Measurements from ENCODE around the gene RNF222.
"Not testable (repeated sequence)": the region's sequence is repeated elsewhere in the genome, so short reads cannot be mapped to it uniquely, and the experiment has no call there.

The RNF222 gene

DNA sequence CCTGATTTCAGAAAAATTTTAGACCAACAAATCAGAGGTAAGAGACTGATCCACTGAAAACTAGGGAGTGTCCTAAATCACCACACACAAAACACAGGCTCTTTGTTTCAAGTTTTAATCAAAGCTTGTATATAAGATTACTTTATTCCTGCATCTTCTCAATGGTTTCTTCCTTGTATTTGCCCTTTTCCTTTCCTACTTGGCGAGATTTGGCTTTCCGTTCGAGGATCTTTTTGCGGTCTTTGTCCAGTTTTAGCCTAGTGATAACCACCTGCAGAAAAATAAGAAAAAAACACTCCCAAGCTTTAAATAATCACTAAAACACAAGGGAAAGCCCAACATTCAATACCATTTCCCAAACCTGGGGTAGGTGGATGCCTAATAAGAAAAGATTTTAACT is 20.2 kb downstream of the RNF222 start:
- no peak for DNase-seq

DNA sequence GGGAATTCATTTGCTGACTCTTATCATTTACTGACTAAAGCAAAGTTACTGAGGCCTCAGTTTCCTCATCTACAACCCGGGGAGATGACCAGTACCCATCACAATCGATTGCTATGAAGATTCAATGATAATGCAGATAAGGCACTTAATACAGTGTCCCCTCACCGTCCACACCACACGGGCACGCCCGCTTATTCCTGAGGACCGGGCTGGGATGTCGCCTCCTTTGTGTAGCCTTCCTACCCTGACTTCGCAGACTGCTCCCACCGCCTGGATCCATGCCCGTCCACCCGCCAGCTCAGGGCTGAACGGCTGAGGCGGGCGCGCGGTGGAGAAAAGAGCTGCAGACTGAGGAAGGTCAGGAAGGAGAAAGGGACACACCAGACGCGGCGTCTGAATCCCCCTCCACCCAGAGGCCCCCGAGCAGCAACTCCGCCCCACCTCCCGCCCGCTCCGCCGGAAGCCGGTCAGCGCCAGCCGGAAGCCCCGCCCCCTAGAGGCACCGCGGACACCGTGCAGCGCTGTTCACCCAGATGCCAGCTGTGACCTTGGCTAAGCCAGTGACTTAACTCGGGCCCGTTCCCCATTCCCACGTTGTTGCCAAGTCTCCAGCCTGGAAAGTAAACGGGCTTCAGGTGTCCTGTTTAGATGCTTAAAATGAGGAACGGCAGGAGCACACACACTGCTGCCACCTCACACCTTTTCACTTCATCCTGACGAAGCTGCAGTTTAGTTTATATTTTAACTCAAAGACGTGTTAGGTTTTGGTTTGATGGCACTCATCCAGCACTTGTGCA is 21.2 kb downstream of the RNF222 start, which contains the start of gene KRABD2:
TSS of gene KRABD2 (minus strand) at position 434 of the 797 bp plus-strand sequence.
- DNase-seq = peak; percentile 92

DNA sequence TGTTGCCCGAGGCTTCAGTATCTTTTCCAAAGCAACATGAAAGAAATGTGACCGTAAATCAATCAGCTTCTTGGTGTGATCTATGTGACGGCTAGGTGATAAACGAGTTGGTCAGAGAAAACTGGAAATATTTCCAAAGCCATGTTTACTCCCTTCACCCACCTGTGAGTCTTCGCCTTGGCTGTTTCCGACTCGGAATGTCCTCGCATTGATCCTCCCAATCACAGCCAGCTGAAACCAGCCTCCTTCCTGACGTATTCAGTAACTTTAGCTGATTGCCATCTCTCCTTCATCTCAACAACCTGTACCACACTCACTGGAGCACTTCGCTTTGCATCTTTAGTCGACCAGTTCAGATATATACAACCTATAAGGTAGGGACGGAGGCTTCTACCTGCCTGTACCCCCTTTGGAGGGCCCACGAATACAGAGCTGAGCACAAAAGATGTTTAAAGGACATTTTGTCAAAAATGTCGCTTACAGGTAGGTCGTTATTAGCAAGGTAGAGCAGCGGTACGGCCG is 21.8 kb downstream of the RNF222 start:
- no peak for DNase-seq

DNA sequence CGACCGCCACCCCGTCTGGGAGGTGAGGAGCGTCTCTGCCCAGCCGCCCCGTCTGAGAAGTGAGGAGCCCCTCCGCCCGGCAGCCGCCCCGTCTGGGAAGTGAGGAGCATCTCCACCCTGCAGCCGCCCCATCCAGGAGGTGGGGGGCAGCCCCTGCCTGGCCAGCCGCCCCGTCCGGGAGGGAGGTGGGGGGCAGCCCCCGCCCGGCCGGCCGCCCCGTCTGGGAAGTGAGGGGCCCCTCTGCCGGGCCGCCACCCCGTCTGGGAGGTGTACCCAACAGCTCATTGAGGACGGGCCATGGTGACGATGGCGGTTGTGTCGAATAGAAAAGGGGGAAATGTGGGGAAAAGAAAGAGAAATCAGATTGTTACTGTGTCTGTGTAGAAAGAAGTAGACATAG is 23.8 kb downstream of the RNF222 start:
- not testable (repeated sequence) for DNase-seq

DNA sequence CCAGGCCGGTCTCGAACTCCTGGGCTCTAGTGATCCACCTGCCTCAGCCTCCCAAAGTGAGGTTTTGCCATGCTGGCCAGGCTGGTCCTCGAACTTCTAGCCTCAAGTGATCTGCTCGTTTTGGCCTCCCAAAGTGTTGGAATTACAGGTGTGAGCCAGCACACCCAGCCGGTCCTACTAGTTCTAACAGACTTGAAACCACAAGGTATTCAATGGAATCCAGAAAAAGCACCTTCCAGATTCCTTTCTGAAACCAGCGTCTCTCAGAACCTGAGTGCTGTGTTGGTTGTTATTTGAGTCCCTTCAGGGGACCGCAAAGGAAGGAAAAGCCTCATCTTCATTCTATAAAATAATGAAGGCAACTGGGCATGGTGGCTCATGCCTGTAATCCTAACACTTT is 25.2 kb downstream of the RNF222 start:
- DNase-seq = no peak

DNA sequence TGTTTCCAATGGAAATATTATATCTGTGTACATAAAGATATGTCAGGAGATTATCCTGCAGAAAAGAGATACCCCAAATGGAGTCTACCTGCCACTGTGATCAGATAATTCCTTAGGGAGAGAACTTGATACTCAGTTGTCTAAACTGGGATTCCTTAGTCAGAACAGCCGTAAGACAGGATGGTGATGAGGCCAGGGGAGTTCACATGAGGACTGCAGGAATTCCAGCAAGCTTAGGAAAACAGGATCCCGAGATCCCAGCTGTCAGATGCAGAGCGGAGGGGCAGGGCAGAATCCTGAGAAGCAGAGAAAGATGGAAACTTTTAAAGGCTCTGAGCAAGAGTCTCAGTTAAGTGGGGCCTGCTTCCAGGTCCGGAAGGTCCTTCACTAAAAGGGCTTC is 25.8 kb downstream of the RNF222 start:
- DNase-seq = no peak

DNA sequence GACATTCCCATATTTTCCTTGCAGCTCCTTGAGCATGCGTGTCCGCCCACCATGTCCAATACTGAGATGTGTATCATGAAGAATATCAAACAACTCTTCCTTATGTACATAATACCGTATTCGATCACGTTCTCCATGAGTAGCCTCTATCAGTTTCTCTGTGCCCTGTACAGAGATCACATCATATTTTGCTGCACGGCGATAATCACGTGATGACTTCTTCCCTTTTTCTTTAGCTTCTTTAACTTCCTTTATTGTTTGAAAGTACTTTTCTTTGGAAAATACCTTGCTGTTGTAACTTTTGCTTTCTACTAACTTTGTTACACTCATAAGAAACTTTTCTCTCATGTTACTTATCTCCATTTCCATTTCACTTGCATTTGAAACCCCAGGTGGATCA is 27.7 kb downstream of the RNF222 start:
- DNase-seq = no peak

DNA sequence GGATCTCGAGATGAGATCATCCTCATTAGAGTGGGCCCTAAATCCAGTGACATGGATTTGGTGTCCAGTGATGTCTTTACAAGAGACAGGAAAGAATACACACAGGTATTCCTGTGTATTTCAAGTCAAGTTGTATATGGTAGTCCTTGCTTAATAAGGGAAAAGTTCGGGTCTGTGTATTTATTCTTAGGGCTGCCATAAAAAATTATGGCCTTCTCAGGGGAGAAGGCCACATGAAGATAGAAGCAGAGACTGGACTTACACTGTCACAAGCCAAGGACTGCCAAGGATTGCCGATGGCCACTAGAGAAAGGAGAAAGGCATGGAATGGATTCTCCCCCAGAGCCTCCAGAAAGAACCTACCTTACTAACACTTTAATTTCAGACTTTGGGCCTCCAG is 29.4 kb downstream of the RNF222 start:
- no peak for DNase-seq

DNA sequence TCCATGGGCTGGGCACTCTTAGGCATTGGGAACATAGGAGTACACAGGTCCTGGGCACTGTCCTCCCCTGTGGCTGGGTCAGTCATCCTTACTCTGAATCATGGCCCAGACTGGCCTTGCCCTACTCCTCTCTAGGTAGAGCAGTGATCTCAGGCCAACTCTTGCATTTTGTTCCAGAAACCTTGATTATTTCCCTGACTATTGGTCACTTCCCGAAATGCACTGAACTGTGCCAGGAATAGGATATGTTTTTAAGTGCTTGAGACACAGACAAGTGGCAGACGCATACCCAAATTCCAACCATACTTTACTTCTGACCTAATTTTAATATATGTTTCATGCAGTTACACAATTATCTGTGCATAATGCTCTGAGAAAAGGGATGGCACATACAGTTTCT is 31.4 kb downstream of the RNF222 start:
- no peak for DNase-seq

DNA sequence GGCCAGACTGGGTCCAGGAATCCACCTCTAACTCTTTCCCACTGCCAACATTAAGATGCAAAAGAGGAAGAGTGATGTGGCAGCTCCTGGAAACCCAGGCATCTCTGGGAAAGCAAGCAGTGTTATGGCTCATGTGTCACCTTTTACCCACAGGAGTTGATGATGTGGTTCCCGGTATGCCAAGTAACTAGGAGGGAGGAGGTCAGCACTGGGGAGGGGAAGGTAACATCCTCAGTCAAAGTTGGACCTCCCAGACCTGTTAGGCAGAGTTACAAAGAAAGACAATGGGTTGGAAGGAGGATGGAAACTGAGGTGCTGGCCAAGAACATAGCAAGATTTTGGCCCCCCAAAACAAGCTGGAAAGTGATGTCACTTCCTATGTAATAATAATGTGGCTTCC is 32.5 kb downstream of the RNF222 start:
- no peak for DNase-seq

DNA sequence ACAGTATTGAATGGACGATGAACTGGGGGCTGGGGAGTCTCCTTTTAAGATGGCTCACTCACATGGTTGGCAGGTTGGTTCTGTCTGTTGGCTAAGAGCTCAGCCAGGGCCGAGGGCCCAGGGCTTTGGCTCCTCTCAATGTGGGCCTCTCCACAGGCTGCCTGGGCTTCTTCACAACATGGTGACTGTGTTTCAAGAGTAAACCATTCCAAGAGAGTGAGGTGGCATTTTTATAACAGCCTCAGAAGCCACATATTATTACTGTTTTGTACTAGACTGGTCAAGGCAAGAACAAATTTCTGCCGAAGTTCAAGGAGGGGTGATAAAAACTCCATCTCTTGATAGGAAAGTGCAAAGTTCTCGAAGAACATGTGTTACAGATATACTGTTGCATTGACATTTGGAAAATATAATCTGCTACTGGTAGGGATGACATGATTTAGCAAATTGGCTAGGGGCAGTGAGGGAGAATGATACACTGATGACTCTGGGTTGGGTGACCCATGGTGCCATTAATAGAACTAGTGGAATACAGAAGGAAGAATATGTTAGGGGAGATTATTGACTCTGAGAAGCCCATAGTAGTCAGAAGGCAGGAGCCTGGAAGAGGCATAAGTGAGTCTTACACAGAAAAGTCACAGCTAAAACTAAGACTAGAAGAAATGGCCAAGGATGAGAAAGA is 34.8 kb downstream of the RNF222 start:
- no peak for DNase-seq

DNA sequence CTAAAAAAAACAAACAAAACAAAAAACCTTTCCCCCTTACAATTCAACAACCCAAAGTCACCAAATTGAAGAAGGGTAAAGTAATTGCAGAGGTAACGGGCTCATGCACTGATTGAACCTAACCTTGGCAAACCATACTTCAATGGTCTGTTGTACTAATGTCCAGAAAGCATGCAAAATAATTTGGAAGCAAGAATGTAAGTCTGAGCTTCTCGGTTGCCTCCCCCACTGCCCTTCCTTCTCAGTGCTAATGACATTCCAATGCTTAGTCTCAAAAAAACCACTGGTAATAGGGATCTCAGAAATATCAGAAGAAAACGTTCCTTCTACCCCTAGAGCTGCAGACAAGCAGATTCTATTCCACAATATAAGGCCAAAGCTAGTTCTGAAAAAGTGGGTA is 36.9 kb downstream of the RNF222 start:
- DNase-seq = no peak

DNA sequence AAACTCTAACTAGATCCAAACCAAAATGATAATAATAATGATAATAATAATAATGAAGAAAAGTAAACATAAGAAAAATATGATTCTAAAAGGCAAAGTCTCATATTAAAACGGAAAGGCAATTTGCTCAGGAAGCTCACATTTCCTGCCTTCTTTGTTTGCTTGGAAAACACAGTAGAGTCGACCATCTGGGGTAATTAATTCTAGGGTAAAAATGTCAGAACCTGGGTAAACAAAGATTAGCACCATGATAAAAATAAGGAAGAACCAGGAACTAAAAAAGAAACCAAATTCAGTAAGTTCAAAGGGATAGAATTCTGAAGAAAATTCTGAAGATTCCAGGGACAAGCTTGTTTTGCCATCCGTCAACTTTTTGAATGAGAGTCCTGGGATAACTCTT is 37.4 kb downstream of the RNF222 start:
- no peak for DNase-seq

DNA sequence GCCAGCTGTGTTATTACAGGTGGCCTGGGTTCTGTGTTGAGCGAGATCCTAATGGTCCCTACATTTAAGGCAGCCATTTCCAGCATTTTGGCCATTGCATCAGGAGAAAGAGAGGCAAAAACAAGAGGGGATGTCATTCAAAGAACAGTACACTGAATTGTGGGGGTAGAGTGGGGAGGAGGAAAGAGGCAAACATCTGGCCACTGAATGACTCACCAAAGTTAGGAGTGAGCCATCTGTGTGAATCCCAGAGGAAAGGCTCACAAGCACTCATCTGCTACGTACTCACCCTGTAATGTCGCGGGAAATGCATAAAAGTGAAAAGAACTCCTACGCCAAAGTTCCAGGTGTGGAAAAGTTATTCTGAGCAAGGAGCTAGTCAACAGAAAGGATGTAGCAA is 37.9 kb downstream of the RNF222 start:
- DNase-seq = no peak

DNA sequence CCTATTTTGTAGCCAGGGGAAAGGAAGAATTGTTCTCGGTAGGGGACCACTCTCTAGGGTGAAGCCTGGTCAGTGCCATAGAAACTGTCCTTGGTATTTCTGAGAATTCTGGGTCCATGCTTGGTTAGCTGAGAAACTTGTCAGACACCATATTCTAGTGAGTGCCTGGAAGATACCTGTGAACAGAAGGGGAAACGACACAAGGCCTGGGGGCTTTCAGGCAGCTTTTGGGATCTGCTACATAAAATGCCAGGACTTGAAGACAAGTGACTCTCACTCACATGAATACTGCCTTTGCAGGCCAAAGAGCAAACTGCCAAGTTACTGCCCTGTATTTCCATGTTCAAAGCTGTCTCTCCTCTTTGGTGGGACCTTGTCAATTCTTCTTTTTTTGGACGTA is 39.7 kb downstream of the RNF222 start:
- no peak for DNase-seq

DNA sequence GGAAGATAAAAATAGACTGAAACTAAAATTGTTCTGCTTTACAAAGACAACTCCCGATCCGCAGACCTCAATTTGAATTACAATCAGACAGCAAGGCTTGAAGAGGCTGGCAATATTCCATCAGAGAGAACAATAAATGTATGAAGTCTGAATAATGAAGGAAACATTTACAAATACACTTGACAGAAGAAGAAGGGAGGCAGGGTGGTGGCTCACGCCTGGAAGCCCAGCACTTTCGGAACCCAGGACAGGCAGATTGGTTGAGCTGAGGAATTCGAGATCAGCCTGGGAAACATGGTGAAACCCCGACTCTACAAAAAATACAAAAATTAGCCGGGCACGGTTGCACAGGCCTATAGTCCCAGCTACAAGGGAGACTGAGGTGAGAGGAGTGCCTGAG is 43.4 kb downstream of the RNF222 start:
- DNase-seq = no peak

DNA sequence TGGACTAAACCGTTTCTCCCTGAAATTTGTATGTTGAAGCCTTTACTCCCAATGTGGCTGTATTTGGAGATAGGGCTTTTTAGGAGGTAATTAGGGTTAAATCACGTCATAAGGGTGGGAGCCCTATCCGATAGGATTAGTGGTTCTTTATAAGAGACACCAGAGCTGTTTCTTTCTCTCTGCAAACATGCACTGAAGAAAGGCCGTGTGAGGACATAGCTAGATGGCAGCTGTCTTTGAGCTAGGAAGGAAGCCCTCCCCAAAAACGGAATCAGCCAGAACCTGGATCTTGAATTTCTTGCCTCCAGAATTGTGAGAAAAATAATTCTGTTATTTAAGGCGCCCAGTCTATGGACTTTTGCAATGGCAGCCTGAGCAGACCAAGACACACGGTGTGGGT is 43.9 kb downstream of the RNF222 start:
- DNase-seq = no peak

DNA sequence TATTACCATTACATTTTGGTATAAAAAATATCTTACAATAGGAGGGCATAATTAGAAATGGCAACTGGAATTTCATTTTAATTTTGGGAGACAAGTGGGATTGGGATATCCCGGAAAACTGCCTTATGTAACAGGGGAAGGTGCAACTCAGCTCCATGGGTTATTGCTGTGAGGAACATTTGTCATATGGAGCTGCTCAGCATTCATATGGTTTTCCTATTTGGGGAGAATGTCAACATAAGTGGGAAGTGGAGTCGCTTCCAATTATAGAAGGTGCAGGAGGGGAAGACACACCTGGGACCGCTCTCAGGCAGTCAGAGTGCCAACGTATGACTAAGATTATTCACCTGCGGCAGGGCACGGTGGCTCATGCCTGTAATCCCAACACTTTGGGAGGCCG is 47.3 kb downstream of the RNF222 start:
- no peak for DNase-seq

DNA sequence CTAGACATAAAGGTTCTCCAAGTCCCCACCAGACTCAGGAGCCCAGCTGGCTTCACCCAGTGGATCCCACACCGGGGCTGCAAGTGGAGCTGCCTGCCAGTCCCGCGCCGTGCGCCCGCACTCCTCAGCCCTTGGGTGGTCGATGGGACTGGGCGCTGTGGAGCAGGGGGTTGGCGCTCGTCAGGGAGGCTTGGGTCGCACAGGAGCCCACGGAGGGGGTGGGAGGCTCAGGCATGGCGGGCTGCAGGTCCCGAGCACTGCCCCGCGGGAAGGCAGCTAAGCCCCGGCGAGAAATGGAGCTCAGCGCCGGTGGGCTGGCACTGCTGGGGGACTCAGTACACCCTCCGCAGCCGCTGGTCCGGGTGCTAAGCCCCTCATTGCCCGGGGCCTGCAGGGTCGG is 50.6 kb downstream of the RNF222 start:
- DNase-seq = not testable (repeated sequence)

DNA sequence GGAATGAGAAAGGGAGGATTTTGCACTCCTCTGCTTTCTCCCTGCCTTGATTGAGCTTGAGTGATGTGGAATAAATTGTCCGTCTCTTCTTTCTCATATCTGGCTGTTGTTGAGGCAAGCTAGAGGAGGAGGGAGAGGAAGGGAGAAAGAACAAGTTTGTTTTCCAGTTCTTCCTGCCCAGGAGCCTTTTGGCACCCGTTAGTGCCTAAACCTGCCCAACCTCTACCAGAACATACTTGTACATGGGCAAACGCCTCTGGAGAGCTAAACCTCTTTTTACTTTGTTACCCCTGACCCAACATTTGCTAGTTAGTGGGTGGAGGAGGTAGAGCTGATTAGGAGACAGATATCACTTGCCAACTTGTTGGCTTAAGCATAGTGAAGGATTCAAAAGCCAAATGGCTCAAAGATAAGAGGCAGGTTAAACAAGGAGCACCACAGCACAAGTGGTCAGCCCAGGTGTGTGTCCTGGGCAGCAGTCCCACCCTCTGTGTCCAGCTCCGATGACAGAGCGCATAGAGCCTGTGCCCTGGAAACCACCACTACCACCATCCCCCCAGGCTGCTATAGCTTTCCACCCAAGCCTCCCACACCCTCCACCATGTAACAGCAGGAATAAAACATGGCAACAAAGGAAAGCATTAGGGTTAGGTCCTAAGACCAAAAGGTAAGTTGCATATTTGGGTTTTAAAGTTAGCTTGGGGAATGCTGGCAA is 51.5 kb downstream of the RNF222 start:
- DNase-seq = no peak

DNA sequence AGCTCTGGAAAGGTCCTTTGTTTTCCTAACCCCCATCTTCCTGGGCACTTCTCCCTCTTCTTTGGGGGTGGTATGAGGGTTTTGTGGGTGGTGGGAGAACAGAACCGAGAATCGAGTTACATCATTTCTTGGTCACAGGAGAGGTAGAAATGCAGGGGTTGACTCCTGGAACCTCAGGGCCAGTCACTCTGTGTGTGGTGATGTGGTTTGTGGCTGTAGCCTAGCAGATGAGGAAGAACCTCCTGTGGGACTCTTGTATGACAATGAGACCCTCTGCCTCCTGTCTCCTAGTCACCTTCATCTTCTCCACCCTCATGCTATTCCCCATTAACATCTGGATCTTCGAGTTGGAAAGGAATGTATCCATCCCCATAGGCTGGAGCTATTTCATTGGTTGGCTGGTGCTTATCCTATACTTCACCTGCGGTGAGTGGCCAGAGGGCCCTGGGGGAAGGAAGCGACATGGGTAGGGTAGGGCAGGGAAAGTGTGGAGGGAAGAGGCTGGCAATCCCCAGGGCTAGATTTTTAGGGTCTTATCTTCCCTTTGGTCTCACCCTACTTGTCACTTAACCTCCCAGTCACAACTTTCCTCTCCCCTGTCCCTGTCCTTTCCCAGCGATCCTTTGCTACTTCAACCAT is 52.5 kb downstream of the RNF222 start:
- DNase-seq = no peak

DNA sequence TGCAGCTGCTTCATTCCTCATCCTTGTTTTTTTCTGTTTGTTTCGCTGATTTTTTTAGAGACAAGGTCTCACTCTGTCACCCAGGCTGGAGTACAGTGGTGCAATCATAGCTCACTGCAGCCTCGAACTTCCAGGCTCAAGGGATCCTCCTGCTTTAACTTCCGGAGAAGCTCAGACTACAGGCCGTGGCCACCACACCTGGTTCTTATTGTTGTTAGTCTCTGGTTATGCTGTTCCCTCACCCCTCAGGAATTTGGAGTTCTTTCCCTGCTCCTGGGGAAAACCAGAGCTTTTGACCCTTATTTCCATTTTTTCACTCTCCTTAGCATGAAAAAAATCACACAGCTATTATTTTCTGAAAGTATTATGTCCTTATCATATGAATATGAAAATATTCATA is 56.2 kb downstream of the RNF222 start:
- no peak for DNase-seq

Measured in activated naive CD4-positive, alpha-beta T cell treated with anti-CD3 and anti-CD28 coated beads, Interleukin-2, amount 50 U/mL, for 16 hours (primary cell).